HepG2 (cell line): ENCODE data around the gene AJUBA. TPM values are rescaled to one million over a fixed set of nuclear protein-coding genes. Genes with fewer than 3 reads are reported as not detected.

Source experiments
- AGO1 ChIP-seq: fragments of 200-400 bp; formaldehyde crosslinking; IDR thresholded peaks from 2 replicates; pipeline ENCODE4 v1.6.1; 2017; ENCODE audit warnings: mild to moderate bottlenecking, low read depth, low read length, moderate library complexity; ENCODE audit not compliant: poor library complexity, severe bottlenecking
- AKAP8 ChIP-seq: sonication (generic); formaldehyde crosslinking; IDR thresholded peaks from 2 replicates; pipeline ENCODE4 v1.5.1; 2020; ENCODE audit warnings: mild to moderate bottlenecking, missing genetic modification reagents
- EHMT2 ChIP-seq: fragments of 200-600 bp; sonication (generic); IDR thresholded peaks from 2 replicates; pipeline ENCODE4 v1.7.0; 2017; ENCODE audit warnings: antibody characterized with exemption, low read depth, low read length, borderline replicate concordance
- NR3C1 ChIP-seq: sonication (generic); formaldehyde crosslinking; IDR thresholded peaks from 2 replicates; pipeline ENCODE4 v1.4.0; 2020; ENCODE audit warnings: missing genetic modification reagents
- POLR2G ChIP-seq: fragments of 200-400 bp; formaldehyde crosslinking; IDR thresholded peaks from 2 replicates; pipeline ENCODE4 v1.6.1; 2018; ENCODE audit warnings: mild to moderate bottlenecking, low read depth, low read length, moderate library complexity
- REST ChIP-seq, 2 experiments: IDR thresholded peaks; 2 replicates each; pipeline ENCODE4 v1.6.1; 2011 to 2012; ENCODE audit warnings: low read length in 2 of 2, borderline replicate concordance in 1 of 2, low read depth in 1 of 2, mild to moderate bottlenecking in 1 of 2, moderate library complexity in 1 of 2
- SIX4 ChIP-seq: sonication (generic); formaldehyde crosslinking; IDR thresholded peaks from 2 replicates; pipeline ENCODE4 v1.4.0; 2020; ENCODE audit warnings: missing genetic modification reagents
- SKI ChIP-seq: fragments of 450-650 bp; IDR thresholded peaks from one replicate; pipeline ENCODE4 v1.6.1; 2018; ENCODE audit warnings: mild to moderate bottlenecking; ENCODE audit not compliant: partially characterized antibody
- SP1 ChIP-seq, 2 experiments: fragments of 450-650 bp in 1 of 2; sonication (generic) in 1 of 2; formaldehyde crosslinking in 1 of 2; IDR thresholded peaks; 2 replicates each; pipeline versions ENCODE4 v1.4.0 to v1.6.1; 2016 to 2020; ENCODE audit warnings: missing genetic modification reagents in 1 of 2
- ZFP1 ChIP-seq: IDR thresholded peaks from 2 replicates; pipeline ENCODE4 v1.6.1; 2016
- ZNF12 ChIP-seq: sonication (generic); formaldehyde crosslinking; IDR thresholded peaks from 2 replicates; pipeline ENCODE4 v1.5.0; 2020; ENCODE audit warnings: missing genetic modification reagents
- ZNF382 ChIP-seq: sonication (generic); formaldehyde crosslinking; IDR thresholded peaks from 2 replicates; pipeline ENCODE4 v1.5.0; 2020; ENCODE audit warnings: missing genetic modification reagents, mild to moderate bottlenecking, borderline replicate concordance
- ZNF451 ChIP-seq: sonication (generic); formaldehyde crosslinking; IDR thresholded peaks from 2 replicates; pipeline ENCODE4 v1.5.0; 2020; ENCODE audit warnings: mild to moderate bottlenecking, missing genetic modification reagents
- polyA plus RNA-seq, 8 experiments: library from polyadenylated mRNA; depleted of rRNA in 3 of 8; stranded (reverse) in 7 of 8; unstranded in 1 of 8; fragments of >200 nt; fragmentation: Illumina TruSeq in 4 of 8; extraction: Trizol in 4 of 8; gene quantifications; 2 replicates each; pipeline versions ENCODE4 v1.2.1 to v1.2.3, GENCODE V29; 2011 to 2016; ENCODE audit warnings: low read depth in 4 of 8, missing spikeins in 1 of 8, mixed read lengths in 1 of 8; ENCODE audit not compliant: insufficient read depth in 1 of 8
- total RNA-seq, 5 experiments: library from RNA; depleted of rRNA; stranded (reverse); fragments of >200 nt; fragmentation: Illumina TruSeq; extraction: Trizol; gene quantifications; 2 replicates each; pipeline ENCODE4 v1.2.3, GENCODE V29; 2016; ENCODE audit warnings: low read depth in 1 of 5
- TF ChIP-seq, protein P1 (sequence below): sonication (generic); formaldehyde crosslinking; IDR thresholded peaks from 2 replicates; pipeline ENCODE4 v1.4.0; 2020; ENCODE audit warnings: missing genetic modification reagents, borderline replicate concordance
- TF ChIP-seq, protein P2 (sequence below): IDR thresholded peaks from 2 replicates; pipeline ENCODE4 v1.6.1; 2012; ENCODE audit warnings: low read depth, low read length, improper control_type of control experiment
- TF ChIP-seq, protein P3 (sequence below): sonication (generic); formaldehyde crosslinking; IDR thresholded peaks from 2 replicates; pipeline ENCODE4 v1.9.0; 2021; ENCODE audit warnings: missing genetic modification reagents, mild to moderate bottlenecking, borderline replicate concordance

Gene AJUBA
- total and polyA plus RNA-seq, 2 of the 13 experiments (the other 11 are each of a cell fraction or from before 2014, with no cell fraction given): 157 to 241 TPM

DNA sequence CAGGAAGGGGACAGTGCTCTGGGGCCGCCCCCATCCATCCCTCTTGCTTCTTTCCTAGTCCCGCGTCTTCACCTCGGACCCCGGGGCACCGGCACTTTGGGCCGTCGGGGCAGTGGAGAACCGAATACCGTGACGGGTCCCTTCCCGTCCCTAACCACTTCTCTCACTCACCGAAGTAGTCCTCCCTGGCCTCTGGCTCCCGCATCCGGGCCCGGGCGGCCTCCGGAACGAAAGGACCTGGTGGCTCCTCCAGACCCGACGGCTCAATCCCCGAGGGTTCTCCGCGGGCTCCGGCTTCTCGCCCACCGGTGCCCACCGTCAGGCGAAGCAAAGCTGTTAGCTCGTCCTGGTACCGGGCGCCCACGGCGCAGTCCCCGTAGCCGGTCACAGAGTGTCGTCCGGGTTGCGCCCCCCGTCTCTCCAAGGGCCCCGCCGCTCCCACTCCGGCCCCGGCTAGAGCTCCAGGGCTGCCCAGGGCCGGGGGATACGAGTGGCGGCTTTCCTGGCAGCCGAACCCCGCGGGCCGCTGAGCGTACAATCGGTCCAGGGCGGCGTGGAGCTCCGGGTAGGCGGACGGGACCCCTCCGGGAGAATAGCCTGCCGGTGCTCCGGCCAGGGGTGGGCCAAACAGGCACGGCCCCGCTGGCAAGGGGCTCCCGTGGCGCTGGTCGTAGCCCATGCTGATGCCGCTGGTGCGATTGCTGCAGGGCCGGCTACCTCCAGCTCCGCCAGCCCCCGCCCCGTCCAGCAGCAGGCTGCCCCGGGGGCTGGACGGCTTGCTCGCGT, 1.1 kb downstream of the AJUBA start (continued):
- TF ChIP-seq REST (IDR thresholded peaks at IDR 0.05; ENCODE audit: borderline replicate concordance in 1 of 2, low read depth in 1 of 2, low read length in 2 of 2) (peak in 1 of 2 experiments; percentile 8; a peak in 2 of 4 replicates), AKAP8 (peak; percentile 54; the same call in 1 of the 2 replicates), NR3C1 (0 out of 2 replicates have a peak, but pooled peaks have one; percentile 9), ZFP1 (no peak; the same call in none of the 2 replicates), ZNF382 (CRISPR knock-in tag) (no peak), POLR2G (peak; percentile 63), SP1 (IDR thresholded peaks at IDR 0.05) (no peak), SP1 (CRISPR knock-in tag; IDR thresholded peaks at IDR 0.05) (no peak), EHMT2 (no peak), SKI (no peak), SIX4 (CRISPR knock-in tag) (no peak), AGO1 (peak; percentile 79), ZNF451 (no peak; the same call in 1 of the 2 replicates), ZNF12 (peak; percentile 11)
- TF ChIP-seq, protein P1, sequence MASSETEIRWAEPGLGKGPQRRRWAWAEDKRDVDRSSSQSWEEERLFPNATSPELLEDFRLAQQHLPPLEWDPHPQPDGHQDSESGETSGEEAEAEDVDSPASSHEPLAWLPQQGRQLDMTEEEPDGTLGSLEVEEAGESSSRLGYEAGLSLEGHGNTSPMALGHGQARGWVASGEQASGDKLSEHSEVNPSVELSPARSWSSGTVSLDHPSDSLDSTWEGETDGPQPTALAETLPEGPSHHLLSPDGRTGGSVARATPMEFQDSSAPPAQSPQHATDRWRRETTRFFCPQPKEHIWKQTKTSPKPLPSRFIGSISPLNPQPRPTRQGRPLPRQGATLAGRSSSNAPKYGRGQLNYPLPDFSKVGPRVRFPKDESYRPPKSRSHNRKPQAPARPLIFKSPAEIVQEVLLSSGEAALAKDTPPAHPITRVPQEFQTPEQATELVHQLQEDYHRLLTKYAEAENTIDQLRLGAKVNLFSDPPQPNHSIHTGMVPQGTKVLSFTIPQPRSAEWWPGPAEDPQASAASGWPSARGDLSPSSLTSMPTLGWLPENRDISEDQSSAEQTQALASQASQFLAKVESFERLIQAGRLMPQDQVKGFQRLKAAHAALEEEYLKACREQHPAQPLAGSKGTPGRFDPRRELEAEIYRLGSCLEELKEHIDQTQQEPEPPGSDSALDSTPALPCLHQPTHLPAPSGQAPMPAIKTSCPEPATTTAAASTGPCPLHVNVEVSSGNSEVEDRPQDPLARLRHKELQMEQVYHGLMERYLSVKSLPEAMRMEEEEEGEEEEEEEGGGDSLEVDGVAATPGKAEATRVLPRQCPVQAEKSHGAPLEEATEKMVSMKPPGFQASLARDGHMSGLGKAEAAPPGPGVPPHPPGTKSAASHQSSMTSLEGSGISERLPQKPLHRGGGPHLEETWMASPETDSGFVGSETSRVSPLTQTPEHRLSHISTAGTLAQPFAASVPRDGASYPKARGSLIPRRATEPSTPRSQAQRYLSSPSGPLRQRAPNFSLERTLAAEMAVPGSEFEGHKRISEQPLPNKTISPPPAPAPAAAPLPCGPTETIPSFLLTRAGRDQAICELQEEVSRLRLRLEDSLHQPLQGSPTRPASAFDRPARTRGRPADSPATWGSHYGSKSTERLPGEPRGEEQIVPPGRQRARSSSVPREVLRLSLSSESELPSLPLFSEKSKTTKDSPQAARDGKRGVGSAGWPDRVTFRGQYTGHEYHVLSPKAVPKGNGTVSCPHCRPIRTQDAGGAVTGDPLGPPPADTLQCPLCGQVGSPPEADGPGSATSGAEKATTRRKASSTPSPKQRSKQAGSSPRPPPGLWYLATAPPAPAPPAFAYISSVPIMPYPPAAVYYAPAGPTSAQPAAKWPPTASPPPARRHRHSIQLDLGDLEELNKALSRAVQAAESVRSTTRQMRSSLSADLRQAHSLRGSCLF (CRISPR knock-in tag): no peak
- TF ChIP-seq, protein P2, sequence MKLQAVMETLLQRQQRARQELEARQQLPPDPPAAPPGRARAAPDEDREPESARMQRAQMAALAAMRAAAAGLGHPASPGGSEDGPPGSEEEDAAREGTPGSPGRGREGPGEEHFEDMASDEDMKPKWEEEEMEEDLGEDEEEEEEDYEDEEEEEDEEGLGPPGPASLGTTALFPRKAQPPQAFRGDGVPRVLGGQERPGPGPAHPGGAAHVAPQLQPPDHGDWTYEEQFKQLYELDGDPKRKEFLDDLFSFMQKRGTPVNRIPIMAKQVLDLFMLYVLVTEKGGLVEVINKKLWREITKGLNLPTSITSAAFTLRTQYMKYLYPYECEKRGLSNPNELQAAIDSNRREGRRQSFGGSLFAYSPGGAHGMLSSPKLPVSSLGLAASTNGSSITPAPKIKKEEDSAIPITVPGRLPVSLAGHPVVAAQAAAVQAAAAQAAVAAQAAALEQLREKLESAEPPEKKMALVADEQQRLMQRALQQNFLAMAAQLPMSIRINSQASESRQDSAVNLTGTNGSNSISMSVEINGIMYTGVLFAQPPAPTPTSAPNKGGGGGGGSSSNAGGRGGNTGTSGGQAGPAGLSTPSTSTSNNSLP: 0 out of 2 replicates have a peak, but pooled peaks have one; percentile 5
- TF ChIP-seq, protein P3, sequence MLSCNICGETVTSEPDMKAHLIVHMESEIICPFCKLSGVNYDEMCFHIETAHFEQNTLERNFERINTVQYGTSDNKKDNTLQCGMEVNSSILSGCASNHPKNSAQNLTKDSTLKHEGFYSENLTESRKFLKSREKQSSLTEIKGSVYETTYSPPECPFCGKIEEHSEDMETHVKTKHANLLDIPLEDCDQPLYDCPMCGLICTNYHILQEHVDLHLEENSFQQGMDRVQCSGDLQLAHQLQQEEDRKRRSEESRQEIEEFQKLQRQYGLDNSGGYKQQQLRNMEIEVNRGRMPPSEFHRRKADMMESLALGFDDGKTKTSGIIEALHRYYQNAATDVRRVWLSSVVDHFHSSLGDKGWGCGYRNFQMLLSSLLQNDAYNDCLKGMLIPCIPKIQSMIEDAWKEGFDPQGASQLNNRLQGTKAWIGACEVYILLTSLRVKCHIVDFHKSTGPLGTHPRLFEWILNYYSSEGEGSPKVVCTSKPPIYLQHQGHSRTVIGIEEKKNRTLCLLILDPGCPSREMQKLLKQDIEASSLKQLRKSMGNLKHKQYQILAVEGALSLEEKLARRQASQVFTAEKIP (CRISPR knock-in tag): no peak
